HepG2 (cell line): ENCODE data around the gene RBM47. TPM values are rescaled to one million over a fixed set of nuclear protein-coding genes. Genes with fewer than 3 reads are reported as not detected.
A peak's percentile ranks its signal among the peaks of the same experiment; 100 is the strongest.

Experiments
- ATAC-seq: fragments of 200-7000 bp; cut with Tn5 transposase; 3 replicates; pipeline ENCODE4 v1.9.1; 2020; ENCODE audit warnings: mild to moderate bottlenecking, moderate library complexity
- BruUV-seq: library from RNA; stranded (reverse); fragments of 400-500 nt; replicated peaks from 2 replicates; lab custom pipeline; 2021; lab: Mats Ljungman, UMichigan
- CTCF ChIA-PET: fragments of 300-600 bp; formaldehyde crosslinking; extraction: SDS; loops from one replicate; lab custom pipeline; 2021; ENCODE audit warnings: low total read pairs, inconsistent platforms, low intra/inter-chr PET ratio; lab: Yijun Ruan, JAX
- POLR2A ChIA-PET: fragments of 350-600 bp; sonication (Branson Sonifier 250); formaldehyde crosslinking; loops from one replicate; lab custom pipeline; 2020; ENCODE audit warnings: antibody characterized with exemption, inconsistent platforms; lab: Yijun Ruan, JAX
- DNase-seq: peaks from one replicate; pipeline ENCODE4 v3.0.0-alpha.2; 2015; ENCODE audit warnings: low spot score
- FAIRE-seq: peaks from 3 replicates; lab custom pipeline; 2011; peaks lifted over from hg19 to GRCh38; lab: Jason Lieb, UNC
- H2AFZ ChIP-seq: one replicate; pipeline ENCODE4 v1.6.1; 2011; ENCODE audit warnings: low read length, inconsistent platforms
- H3K27ac ChIP-seq: fragments of 300-600 bp; 3 replicates; pipeline ENCODE4 v1.8.0; 2011; ENCODE audit warnings: mixed run types, mild to moderate bottlenecking, mixed read lengths, low read length, inconsistent platforms; ENCODE audit not compliant: insufficient read depth; ENCODE audit errors: extremely low read length
- H3K27me3 ChIP-seq, 2 experiments: fragments of 200-600 bp in 1 of 2; 2 replicates in 1 of 2; 3 replicates in 1 of 2; pipeline versions ENCODE4 v1.6.0 to v1.8.0; 2011; ENCODE audit warnings: low read length in 2 of 2, mild to moderate bottlenecking in 2 of 2, moderate library complexity in 2 of 2, inconsistent platforms in 1 of 2; ENCODE audit not compliant: insufficient read depth in 2 of 2, control insufficient read depth in 1 of 2
- H3K36me3 ChIP-seq, 2 experiments: fragments of 200-600 bp in 1 of 2; replicated peaks in 1 of 2; 2 replicates in 1 of 2; 3 replicates in 1 of 2; pipeline versions ENCODE4 v1.5.1 to v1.8.0; 2011; ENCODE audit warnings: low read length in 2 of 2, inconsistent platforms in 1 of 2; ENCODE audit not compliant: insufficient read depth in 2 of 2, control insufficient read depth in 1 of 2
- H3K4me1 ChIP-seq: 2 replicates; pipeline ENCODE4 v1.5.1; 2012; ENCODE audit warnings: low read length, inconsistent platforms; ENCODE audit not compliant: insufficient read depth
- H3K4me2 ChIP-seq: 2 replicates; pipeline ENCODE4 v1.6.0; 2011; ENCODE audit warnings: low read depth, low read length, inconsistent platforms
- H3K4me3 ChIP-seq, 3 experiments: fragments of 200-600 bp in 1 of 3; sonication (generic), shearing (Covaris generic) in 1 of 3; replicated peaks in 1 of 3; 2 replicates each; pipeline ENCODE4 v1.5.1; 2011 to 2016; ENCODE audit warnings: low read length in 3 of 3, inconsistent platforms in 2 of 3, low read depth in 2 of 3, mild to moderate bottlenecking in 2 of 3, control low read depth in 1 of 3, mixed read lengths in 1 of 3; ENCODE audit not compliant: insufficient read depth in 1 of 3
- H3K79me2 ChIP-seq: one replicate; pipeline ENCODE4 v1.6.1; 2011; ENCODE audit warnings: low read length, inconsistent platforms; ENCODE audit not compliant: insufficient read depth
- H3K9ac ChIP-seq: 2 replicates; pipeline ENCODE4 v1.6.0; 2011; ENCODE audit warnings: mild to moderate bottlenecking, low read depth, low read length, inconsistent platforms; ENCODE audit not compliant: insufficient read depth
- H3K9me3 ChIP-seq: 2 replicates; pipeline ENCODE4 v1.5.1; 2012; ENCODE audit warnings: mild to moderate bottlenecking, low read length
- H4K20me1 ChIP-seq: 2 replicates; pipeline ENCODE4 v1.6.0; 2011; ENCODE audit warnings: inconsistent platforms, mild to moderate bottlenecking, low read length, moderate library complexity; ENCODE audit not compliant: insufficient read depth
- ARID2 ChIP-seq: sonication (generic); formaldehyde crosslinking; IDR thresholded peaks from 2 replicates; pipeline ENCODE4 v1.8.1; 2022; ENCODE audit warnings: mild to moderate bottlenecking, missing genetic modification reagents, borderline replicate concordance
- CHD2 ChIP-seq: IDR thresholded peaks from 2 replicates; pipeline ENCODE4 v1.6.1; 2011; ENCODE audit warnings: low read depth, low read length, improper control_type of control experiment
- GATAD1 ChIP-seq: IDR thresholded peaks from 2 replicates; pipeline ENCODE4 v1.6.1; 2016; ENCODE audit warnings: missing genetic modification reagents, missing compliant biosample characterization
- MAFK ChIP-seq, 2 experiments: IDR thresholded peaks in 1 of 2; conservative IDR thresholded peaks in 1 of 2; 2 replicates each; pipeline ENCODE4 v1.6.1; 2011; ENCODE audit warnings: improper control_type of control experiment in 2 of 2, low read length in 2 of 2
- SAFB2 ChIP-seq: sonication (generic); formaldehyde crosslinking; IDR thresholded peaks from 2 replicates; pipeline ENCODE4 v1.5.1; 2020; ENCODE audit warnings: missing genetic modification reagents, low read depth, mild to moderate bottlenecking, borderline replicate concordance
- ZNF350 ChIP-seq: sonication (generic); formaldehyde crosslinking; IDR thresholded peaks from 2 replicates; pipeline ENCODE4 v1.4.0; 2020; ENCODE audit warnings: mild to moderate bottlenecking, low read depth, missing genetic modification reagents, borderline replicate concordance
- ZNF549 ChIP-seq: sonication (generic); formaldehyde crosslinking; IDR thresholded peaks from 2 replicates; pipeline ENCODE4 v1.5.0; 2020; ENCODE audit warnings: missing genetic modification reagents
- ZNF577 ChIP-seq: sonication (generic); formaldehyde crosslinking; IDR thresholded peaks from 2 replicates; pipeline ENCODE4 v1.4.0; 2020; ENCODE audit warnings: mild to moderate bottlenecking, low read depth, missing genetic modification reagents, borderline replicate concordance
- WGBS: methylation state at CpG from one replicate; pipeline ENCODE4 v1.1.6; 2017; ENCODE audit warnings: low lambda C conversion rate; 5-methylcytosine and 5-hydroxymethylcytosine counted together
- in situ Hi-C: cut with HindIII; loops from 2 replicates; pipeline ENCODE4 v1.10.0; 2017; ENCODE audit warnings: low pct_unique_long_range_greater_than_20kb; ENCODE audit not compliant: extremely low pct_ligation_motif_present
- intact Hi-C: fragments of 100-400 bp; cut with micrococcal nuclease; formaldehyde crosslinking; loops from one replicate; pipeline ENCODE4 v1.10.0; 2022; ENCODE audit not compliant: unreplicated experiment
- polyA plus RNA-seq, 8 experiments: library from polyadenylated mRNA; depleted of rRNA in 3 of 8; stranded (reverse) in 7 of 8; unstranded in 1 of 8; fragments of >200 nt; fragmentation: Illumina TruSeq in 4 of 8; extraction: Trizol in 4 of 8; gene quantifications; 2 replicates each; pipeline versions ENCODE4 v1.2.1 to v1.2.3, GENCODE V29; 2011 to 2016; ENCODE audit warnings: low read depth in 4 of 8, missing spikeins in 1 of 8, mixed read lengths in 1 of 8; ENCODE audit not compliant: insufficient read depth in 1 of 8
- total RNA-seq, 5 experiments: library from RNA; depleted of rRNA; stranded (reverse); fragments of >200 nt; fragmentation: Illumina TruSeq; extraction: Trizol; gene quantifications; 2 replicates each; pipeline ENCODE4 v1.2.3, GENCODE V29; 2016; ENCODE audit warnings: low read depth in 1 of 5
- TF ChIP-seq, protein P1 (sequence below): sonication (generic); formaldehyde crosslinking; IDR thresholded peaks from 2 replicates; pipeline ENCODE4 v1.8.1; 2022; ENCODE audit warnings: low read depth, mild to moderate bottlenecking, missing genetic modification reagents
- TF ChIP-seq, protein P2 (sequence below): sonication (generic); formaldehyde crosslinking; IDR thresholded peaks from 2 replicates; pipeline ENCODE4 v1.4.0; 2020; ENCODE audit warnings: missing genetic modification reagents
- TF ChIP-seq, protein P3 (sequence below): fragments of 450-650 bp; IDR thresholded peaks from 2 replicates; pipeline ENCODE4 v1.6.1; 2017

The RBM47 gene
- total and polyA plus RNA-seq, 2 of the 13 experiments (the other 11 are each of a cell fraction or from before 2014, with no cell fraction given), result 1.2 to 2.5 TPM

DNA sequence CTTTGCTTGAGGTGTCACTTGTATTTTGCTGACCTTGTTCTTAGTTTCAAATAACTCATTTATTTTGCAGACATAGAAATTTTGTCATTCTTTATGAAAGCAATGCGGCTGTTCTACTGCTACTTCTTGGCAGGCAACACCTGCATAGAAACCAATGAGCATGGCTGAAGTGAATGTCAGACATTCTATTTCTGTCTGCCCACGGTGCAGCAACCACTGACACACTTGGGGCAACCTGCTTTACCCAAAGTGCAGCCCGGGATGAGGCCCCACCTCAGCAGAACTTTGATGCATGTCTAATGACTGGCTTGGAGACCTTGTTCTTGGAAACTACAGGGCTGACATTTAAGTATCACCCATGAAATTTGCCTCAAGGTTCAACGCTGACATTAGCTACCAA lies 93.6 kb downstream of the RBM47 start:
- no peak for DNase-seq

DNA sequence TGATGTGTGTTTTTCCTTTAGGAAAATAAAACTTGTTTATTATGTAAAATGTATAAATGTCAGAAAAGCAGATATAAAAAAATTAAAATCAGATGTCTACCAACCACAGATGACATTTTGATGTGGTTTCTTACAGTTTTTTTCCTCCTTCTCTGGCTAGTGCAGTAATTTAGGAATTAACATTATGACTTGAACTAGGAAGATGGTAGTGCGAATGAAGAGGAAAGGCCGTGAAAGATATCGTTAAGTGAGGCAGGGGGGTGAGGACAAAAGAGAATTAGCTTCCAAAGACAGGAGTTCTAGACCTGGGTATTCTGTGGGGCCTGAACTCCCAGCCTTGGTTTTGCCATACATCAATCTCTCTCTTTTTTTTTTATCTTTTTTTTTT lies 98.0 kb downstream of the RBM47 start:
- no peaks in the 10 kb centered on the region for H3K27me3 ChIP-seq
- no peak overlapping the region for H2AFZ ChIP-seq
- intact Hi-C loops (no loop called here), in situ Hi-C loops (no loop called here)
- ChIA-PET CTCF (no interaction called here), POLR2A (no interaction called here)
- 85% methylated on average over 3 of the region's 3 CpGs for WGBS
- H3K9ac ChIP-seq, result no peak overlapping the region
- no peak overlapping the region for H3K4me3 ChIP-seq
- H3K4me2 ChIP-seq, result no peak overlapping the region
- no peaks in the 10 kb centered on the region for H4K20me1 ChIP-seq
- H3K36me3 ChIP-seq, result no peaks in the 10 kb centered on the region
- DNase-seq (no peak), ATAC-seq (no peak), FAIRE-seq (no peak)
- no peaks in the 10 kb centered on the region for H3K4me1 ChIP-seq
- no TSS peak for BruUV-seq
- H3K9me3 ChIP-seq, result no peaks in the 10 kb centered on the region
- H3K79me2 ChIP-seq, result no peaks in the 10 kb centered on the region
- no peak overlapping the region for H3K27ac ChIP-seq
- TF ChIP-seq SAFB2 (CRISPR knock-in tag) (no peak), ZNF350 (CRISPR knock-in tag) (no peak), GATAD1 (CRISPR knock-in tag) (no peak), CHD2 (no peak), ZNF577 (CRISPR knock-in tag) (no peak), ARID2 (CRISPR knock-in tag) (no peak)
- TF ChIP-seq, protein P1, sequence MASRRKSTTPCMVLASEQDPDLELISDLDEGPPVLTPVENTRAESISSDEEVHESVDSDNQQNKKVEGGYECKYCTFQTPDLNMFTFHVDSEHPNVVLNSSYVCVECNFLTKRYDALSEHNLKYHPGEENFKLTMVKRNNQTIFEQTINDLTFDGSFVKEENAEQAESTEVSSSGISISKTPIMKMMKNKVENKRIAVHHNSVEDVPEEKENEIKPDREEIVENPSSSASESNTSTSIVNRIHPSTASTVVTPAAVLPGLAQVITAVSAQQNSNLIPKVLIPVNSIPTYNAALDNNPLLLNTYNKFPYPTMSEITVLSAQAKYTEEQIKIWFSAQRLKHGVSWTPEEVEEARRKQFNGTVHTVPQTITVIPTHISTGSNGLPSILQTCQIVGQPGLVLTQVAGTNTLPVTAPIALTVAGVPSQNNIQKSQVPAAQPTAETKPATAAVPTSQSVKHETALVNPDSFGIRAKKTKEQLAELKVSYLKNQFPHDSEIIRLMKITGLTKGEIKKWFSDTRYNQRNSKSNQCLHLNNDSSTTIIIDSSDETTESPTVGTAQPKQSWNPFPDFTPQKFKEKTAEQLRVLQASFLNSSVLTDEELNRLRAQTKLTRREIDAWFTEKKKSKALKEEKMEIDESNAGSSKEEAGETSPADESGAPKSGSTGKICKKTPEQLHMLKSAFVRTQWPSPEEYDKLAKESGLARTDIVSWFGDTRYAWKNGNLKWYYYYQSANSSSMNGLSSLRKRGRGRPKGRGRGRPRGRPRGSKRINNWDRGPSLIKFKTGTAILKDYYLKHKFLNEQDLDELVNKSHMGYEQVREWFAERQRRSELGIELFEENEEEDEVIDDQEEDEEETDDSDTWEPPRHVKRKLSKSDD (CRISPR knock-in tag), result no peak
- TF ChIP-seq, protein P2, sequence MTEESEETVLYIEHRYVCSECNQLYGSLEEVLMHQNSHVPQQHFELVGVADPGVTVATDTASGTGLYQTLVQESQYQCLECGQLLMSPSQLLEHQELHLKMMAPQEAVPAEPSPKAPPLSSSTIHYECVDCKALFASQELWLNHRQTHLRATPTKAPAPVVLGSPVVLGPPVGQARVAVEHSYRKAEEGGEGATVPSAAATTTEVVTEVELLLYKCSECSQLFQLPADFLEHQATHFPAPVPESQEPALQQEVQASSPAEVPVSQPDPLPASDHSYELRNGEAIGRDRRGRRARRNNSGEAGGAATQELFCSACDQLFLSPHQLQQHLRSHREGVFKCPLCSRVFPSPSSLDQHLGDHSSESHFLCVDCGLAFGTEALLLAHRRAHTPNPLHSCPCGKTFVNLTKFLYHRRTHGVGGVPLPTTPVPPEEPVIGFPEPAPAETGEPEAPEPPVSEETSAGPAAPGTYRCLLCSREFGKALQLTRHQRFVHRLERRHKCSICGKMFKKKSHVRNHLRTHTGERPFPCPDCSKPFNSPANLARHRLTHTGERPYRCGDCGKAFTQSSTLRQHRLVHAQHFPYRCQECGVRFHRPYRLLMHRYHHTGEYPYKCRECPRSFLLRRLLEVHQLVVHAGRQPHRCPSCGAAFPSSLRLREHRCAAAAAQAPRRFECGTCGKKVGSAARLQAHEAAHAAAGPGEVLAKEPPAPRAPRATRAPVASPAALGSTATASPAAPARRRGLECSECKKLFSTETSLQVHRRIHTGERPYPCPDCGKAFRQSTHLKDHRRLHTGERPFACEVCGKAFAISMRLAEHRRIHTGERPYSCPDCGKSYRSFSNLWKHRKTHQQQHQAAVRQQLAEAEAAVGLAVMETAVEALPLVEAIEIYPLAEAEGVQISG, result no peak
- TF ChIP-seq, protein P3, sequence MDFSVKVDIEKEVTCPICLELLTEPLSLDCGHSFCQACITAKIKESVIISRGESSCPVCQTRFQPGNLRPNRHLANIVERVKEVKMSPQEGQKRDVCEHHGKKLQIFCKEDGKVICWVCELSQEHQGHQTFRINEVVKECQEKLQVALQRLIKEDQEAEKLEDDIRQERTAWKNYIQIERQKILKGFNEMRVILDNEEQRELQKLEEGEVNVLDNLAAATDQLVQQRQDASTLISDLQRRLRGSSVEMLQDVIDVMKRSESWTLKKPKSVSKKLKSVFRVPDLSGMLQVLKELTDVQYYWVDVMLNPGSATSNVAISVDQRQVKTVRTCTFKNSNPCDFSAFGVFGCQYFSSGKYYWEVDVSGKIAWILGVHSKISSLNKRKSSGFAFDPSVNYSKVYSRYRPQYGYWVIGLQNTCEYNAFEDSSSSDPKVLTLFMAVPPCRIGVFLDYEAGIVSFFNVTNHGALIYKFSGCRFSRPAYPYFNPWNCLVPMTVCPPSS, result no peak

More for the DNA sequence above, 93.6 kb downstream of the RBM47 start:
- H3K27ac ChIP-seq, result no peak overlapping the region
- no peaks in the 10 kb centered on the region for H3K79me2 ChIP-seq
- no peaks in the 10 kb centered on the region for H3K36me3 ChIP-seq
- TF ChIP-seq ZNF549 (CRISPR knock-in tag) (no peak), MAFK (conservative IDR thresholded peaks at IDR 0.05 in 1 of 2, IDR thresholded peaks at IDR 0.05 in 1 of 2; ENCODE audit: low read length in 2 of 2) (peak in 1 of 2 experiments; percentile 13; a peak in 1 of 4 replicates)
- TF ChIP-seq, all 625 proteins: peak for 1
- CTCF ChIA-PET, result no interaction called here
- ATAC-seq (no peak), FAIRE-seq (no peak)
- Histone ChIP-seq H3K9ac (no peak overlapping the region), H3K4me1 (peaks cover 3% of the 10 kb centered on the region), H3K4me2 (no peak overlapping the region), H3K4me3 (no peak overlapping the region), H4K20me1 (no peaks in the 10 kb centered on the region), H3K9me3 (no peaks in the 10 kb centered on the region), H2AFZ (no peak overlapping the region), H3K27me3 (no peaks in the 10 kb centered on the region)
- 79% methylated on average over 3 of the region's 4 CpGs for WGBS
- no TSS peak for BruUV-seq
- POLR2A ChIA-PET, result no interaction called here
- intact Hi-C loops (no loop called here), in situ Hi-C loops (no loop called here)
